PC-9 (cell line): ENCODE data around the gene FAT1.

Experiments
- EZH2 ChIP-seq: fragments of 200-600 bp; sonication (generic); IDR thresholded peaks from 2 replicates; pipeline ENCODE4 v1.8.0; 2017; ENCODE audit warnings: antibody characterized with exemption, low read depth
- TF ChIP-seq, protein P1 (sequence below): fragments of 200-600 bp; sonication (generic); conservative IDR thresholded peaks from 2 replicates; pipeline ENCODE4 v1.6.1; 2017; ENCODE audit warnings: mixed run types, antibody characterized with exemption, mild to moderate bottlenecking, moderate library complexity

DNA sequence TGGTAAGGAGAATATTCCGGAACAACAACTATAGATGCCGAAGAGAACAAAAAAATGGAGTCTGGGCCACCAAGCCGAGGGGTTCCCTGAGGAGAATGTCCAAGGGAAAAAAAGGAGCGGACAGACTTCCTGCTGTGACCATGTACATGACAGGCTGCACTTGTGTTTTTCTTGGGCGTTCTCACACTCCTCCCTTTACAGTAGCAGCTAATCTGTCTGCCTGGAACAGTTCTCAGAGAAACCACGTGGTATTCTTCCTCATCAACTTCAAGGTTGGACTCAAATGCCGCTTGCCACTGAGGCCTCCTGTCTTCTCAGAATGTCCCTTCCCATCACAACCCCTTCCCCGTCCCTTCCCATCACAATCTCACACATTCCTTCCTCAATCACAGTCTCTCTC lies 137.5 kb downstream of the FAT1 start:
- TF ChIP-seq, protein P1, sequence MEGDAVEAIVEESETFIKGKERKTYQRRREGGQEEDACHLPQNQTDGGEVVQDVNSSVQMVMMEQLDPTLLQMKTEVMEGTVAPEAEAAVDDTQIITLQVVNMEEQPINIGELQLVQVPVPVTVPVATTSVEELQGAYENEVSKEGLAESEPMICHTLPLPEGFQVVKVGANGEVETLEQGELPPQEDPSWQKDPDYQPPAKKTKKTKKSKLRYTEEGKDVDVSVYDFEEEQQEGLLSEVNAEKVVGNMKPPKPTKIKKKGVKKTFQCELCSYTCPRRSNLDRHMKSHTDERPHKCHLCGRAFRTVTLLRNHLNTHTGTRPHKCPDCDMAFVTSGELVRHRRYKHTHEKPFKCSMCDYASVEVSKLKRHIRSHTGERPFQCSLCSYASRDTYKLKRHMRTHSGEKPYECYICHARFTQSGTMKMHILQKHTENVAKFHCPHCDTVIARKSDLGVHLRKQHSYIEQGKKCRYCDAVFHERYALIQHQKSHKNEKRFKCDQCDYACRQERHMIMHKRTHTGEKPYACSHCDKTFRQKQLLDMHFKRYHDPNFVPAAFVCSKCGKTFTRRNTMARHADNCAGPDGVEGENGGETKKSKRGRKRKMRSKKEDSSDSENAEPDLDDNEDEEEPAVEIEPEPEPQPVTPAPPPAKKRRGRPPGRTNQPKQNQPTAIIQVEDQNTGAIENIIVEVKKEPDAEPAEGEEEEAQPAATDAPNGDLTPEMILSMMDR: no peak
- no peak for TF ChIP-seq EZH2
